LHCN-M2 (cell line): ENCODE results near the gene ZFAND3. TPM values are rescaled to one million over a fixed set of nuclear protein-coding genes. Genes with fewer than 3 reads are reported as not detected.

ENCODE experiments used
- DNase-seq: peaks from one replicate; pipeline ENCODE4 v3.0.0-alpha.2; 2012; ENCODE audit warnings: low read depth
- total RNA-seq: library from RNA; depleted of rRNA; stranded (reverse); fragments of >200 nt; gene quantifications from 2 replicates; pipeline ENCODE4 v1.2.3, GENCODE V29; 2014

The ZFAND3 gene
- total RNA-seq, 1 experiment from 2014 or later: 19.9 TPM

DNA sequence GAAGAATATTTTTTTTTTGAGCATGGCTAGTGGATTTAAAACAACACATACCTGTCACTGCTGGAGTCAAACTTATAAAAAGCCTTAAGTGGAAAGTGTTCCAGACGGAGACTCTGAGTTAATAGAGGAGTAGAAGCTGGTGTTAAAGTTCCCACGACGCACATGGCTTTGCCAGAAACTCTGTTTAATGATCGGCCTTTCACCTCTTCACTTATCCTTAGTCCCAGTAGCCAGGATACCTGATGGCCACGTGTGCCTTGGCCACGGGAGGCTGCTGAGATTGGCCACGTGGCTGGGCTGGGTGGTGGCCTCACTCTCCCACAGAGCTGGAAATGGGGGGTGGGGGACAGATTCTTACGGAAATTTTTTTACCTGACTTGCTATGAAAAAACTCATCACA lies 333.1 kb downstream of the ZFAND3 start:
- DNase-seq: no peak

DNA sequence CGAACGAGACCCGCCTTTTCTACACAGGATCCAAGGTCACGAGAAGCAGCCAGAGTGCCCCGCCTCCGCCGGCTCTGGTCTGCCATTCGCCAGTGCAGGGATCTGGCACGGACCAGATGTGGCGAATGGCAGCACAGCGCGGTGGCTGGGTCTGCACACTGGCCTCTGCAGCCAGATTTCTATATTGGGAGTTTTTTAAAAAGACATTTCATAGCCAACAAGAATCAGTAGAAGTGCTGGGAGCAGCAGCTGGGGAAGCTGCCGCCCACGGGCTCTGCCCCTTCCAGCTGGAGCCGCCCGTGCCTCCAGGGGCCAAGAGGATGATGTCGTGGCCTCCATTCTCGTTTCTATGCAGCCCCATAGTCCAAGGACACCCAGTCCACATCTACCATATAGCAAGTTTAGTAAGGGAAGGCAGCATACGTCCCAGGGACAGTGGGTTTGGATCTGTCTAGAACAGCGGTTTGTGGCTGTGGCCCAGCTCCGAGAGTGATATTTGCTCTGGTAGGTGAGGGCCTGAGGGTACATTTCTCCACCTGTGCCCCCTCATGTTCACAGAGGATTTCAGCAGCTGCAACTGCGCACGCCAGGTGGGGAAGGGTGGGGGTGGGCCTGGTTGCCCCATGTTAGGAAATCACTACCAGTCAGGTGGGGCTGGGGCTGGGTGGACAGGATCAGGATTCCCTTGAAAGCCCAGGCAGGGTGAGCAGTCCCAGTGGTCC lies 333.7 kb downstream of the ZFAND3 start:
- no peak for DNase-seq

DNA sequence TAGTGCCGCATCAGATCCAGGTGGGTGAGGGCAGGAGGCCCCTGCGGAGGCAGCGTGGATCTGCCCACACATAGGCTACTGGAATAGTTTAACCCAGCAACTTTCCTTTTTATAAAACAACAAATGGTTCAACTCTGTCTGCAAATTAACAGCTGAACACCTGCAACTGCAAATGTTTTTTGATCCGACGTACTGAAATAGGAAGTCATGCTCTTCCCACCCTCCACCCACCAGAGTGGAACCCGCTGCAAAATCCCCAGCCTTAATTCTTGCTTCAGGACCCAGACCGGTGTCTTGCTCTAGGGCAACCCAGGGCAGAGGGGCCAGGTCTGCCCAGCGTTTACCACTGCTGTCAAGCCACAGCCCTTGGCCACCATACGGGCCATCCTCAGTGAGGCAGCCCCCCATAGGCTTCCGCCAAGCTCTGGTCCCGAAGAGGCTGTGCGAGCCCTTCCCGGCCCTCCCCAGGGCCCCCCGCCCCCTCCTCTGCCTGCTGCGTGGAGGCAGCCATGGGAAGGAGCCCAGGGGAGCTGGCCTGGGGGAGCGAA lies 334.3 kb downstream of the ZFAND3 start:
- no peak for DNase-seq

DNA sequence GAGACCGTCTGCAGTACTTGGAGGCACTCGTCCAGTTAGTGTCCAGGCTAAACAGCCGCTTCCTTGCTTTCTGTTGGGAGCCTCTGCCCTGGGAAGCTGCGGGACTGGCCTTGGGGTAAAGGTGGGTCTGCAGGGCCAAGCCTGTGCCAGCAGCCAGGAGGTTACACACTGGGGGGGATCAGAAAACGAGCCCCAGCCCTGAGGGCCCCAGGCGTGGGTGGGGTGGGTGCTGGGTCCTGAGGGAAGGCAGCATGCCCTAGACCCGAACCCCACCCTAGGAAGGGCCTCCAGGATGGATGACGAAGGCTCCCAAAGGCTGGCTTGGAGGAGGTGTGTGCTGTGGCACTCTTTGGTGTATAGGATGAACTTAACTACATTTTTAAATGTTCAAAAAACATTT lies 335.2 kb downstream of the ZFAND3 start:
- DNase-seq: no peak

DNA sequence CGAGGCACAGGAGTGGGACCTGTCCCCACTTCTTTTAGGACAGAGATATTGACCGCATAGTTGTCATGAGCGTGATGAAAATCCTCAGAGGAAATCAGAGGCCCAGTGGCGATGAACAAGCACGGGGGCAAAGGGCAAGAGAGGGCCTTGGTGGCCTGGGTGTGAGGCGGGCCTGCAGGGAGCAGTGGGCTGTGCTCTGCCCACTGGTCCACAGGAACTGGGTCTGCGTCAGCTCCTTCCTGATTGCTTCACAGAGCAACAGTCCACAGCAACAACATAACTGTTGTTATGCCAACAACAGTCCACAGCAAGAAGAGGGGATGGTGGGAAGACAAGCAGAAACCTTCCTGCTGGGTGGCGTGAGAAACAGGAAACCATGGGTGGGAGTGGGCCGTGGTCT lies 335.6 kb downstream of the ZFAND3 start:
- no peak for DNase-seq

DNA sequence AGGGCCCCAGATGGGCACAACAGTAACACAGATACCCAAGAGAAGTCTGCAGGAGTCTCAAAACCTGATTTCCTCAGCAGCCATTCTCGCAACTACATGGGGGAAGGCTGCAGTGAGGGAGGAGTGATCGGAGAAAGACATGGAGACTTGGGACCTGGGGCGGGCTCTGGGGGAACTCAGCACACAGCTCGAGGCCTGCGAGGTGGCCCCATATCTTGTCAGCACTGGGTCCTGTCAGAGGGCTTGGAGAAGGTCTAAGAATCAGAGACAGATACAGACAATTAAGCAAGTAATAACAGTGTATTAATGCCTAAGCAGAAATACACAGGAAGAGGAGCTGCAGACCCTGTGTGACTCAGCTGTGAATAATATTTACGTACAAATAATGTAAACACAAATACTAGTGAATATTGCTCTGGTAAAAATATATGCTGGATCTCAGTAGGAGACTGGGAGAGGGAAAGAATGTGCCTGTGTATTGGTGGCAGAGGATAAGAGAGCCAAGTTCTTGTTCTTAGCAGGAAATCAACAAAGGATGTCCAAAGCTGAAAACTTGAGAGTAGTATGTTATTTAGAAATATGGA lies 336.2 kb downstream of the ZFAND3 start:
- DNase-seq: no peak

DNA sequence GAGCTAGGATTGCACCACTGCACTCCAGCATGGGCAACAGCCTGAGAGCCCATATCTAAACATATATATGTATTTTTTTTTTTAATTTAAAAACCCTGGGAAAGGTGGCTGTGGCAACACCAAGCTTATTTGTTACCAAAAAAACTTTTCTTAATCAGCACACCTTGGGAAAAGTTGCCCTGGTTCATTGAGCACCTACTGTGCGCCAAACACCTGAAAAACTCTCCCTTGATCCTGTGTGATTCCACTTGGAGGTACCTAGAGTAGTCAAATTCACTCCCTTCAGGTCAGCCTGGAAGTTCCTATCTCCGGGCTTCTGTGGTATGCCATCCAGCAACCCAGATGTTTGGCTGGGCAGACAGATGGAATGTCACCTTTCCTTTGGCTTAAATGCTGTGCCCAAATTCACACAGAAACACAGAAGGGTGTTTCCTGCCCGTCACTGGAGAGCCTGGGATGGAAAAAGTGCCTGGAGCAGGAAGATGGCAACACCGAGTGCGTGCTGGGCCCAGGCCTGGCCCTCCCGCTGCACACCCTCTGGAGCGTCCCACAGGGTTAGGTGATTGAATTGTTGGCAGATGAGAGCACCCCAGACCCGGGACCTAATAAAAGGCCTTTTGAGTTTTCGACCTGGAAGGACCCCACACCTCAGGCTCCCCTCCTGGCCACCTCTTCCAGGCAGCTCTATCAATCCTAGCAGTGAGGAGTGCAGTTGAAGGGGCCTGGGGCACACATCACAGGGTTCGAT lies 337.5 kb downstream of the ZFAND3 start:
- no peak for DNase-seq

DNA sequence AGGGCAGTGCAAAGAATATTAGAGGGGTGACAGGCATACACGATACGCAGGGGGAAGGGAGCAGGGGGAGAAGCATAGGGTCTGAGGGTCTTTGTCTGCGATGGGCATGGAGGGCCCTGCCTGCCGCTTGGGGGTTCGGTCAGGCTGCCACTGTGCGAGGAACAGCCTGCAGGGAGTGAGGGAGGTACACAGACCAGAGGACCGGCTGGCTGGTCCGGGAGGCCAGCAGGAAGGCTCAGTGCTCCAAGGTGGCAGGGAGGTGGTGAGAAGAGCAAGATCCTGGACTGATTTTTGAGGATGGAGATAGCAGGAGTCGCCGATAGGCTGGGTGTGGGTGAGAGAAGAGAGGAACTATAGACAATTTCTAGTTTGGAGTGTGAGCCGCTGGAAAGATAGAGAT lies 338.4 kb downstream of the ZFAND3 start:
- no peak for DNase-seq

DNA sequence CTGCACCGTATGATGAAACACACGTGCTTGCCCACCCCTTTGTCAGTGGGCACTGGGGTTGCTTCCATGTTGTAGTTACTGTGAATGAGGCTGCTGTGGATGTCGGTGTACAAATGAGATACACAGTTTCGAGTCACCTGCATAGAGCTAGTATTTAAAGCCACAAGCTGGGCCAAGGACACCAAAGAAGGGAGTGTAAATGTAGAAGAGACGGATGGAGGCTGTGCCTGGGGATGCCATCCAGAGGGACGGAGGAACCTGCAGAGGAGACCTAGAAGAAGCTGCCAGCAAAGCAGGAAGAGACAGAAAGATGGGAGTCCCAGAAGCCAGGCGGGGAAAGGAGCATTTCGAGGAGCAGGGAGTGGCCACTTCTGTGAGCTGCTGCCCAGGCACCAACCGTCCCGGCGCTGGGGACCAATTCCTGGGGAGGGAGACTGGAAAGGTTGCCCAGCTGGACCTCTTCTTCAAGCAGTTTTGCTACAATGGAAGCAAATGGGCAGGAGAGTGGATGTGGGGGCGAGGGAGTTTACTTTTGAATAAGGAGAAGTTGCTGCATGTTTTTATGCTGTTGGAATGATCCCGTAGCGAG lies 339.3 kb downstream of the ZFAND3 start:
- DNase-seq: no peak

DNA sequence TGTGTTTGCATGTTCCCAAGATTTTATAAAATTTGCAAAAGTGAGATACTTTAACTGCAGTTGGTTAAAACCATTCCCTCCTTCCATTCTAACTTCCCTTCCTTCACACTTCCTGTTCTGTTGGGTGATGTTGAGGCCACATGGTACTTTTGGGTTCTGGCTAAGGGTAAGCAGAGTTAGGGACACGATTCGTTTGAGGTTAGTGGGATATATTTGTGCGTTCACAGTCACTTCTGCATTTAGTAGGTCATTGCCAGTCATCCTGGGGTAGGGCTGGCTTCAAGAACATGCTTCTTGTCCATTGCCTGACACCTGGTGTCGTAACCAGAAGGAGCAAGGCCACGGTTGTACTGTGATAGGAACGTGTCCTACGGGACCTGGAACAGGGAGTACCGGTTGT lies 340.1 kb downstream of the ZFAND3 start:
- no peak for DNase-seq

DNA sequence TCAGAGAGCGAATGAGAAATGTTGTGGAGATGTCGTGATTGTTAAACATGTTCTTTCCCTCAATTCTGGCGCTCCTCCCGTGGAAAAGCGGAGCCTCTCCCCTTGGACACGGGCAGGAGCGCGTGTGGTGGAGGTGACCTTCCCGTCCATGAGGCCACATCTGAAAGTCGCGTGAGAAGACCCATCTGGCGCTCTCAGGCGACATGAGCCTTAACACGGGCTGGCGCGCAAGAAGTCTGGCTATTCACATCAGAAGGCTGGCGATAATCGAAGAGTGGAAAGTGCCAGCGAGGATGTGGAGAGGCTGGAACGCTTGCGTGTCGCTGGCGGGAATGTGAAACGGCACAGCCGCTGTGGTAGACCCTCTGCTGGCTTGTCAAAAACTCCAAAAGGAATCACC lies 341.3 kb downstream of the ZFAND3 start:
- DNase-seq: no peak

DNA sequence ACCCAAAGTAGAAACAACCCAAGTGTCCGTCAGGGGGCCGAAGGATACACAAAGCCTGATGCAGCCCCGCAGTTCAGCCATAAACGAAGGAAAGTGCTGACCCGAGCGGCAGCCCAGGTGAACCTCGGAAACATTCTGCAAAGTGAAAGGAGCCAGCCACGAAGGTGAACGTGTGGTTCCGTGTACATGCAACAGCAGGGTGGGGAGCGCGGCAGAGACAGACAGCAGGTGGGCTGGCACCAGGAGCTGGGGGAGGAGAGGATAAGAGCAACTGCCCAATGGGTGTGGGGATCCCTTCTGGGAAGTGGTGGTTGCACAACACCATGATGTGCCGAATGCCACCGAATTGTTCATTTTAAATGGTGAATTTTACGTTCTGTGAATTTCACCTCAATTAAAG lies 341.8 kb downstream of the ZFAND3 start:
- DNase-seq: no peak

DNA sequence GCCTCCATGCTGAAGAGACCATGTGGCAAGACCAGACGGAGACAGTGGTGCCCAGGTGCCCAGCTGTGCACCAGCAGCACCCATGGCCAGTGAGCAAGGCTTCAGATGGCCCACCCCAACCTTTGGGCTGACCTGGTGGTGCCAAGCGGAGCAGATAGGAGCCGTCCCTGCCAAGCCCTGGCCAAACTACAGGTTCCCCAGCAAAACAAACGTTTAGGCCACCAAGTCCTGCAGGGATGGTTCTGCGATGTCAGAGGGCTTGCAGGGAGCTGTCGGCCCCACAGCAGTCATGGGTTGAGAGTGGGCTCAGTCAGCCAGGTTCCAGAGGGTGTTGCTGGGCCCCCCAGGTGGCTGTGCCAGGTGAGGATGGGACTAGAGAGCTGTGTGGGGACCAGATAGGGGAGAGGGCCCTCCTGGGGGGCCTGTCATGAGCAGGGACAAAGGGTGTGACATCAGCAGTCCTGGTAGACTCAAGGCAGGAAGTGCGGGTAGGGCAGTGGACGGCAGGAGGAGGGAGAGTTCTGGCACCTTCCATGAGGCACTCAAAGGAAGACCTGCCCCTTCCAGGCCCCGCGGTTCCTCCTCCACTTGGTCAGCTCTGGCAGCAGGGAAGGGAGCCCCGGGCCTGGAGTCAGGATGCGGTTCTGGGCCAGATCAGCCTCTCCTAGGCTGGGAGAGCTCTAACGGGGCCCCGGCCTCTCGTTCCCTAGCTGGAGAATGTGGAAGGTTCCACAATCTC lies 342.4 kb downstream of the ZFAND3 start:
- DNase-seq: no peak

DNA sequence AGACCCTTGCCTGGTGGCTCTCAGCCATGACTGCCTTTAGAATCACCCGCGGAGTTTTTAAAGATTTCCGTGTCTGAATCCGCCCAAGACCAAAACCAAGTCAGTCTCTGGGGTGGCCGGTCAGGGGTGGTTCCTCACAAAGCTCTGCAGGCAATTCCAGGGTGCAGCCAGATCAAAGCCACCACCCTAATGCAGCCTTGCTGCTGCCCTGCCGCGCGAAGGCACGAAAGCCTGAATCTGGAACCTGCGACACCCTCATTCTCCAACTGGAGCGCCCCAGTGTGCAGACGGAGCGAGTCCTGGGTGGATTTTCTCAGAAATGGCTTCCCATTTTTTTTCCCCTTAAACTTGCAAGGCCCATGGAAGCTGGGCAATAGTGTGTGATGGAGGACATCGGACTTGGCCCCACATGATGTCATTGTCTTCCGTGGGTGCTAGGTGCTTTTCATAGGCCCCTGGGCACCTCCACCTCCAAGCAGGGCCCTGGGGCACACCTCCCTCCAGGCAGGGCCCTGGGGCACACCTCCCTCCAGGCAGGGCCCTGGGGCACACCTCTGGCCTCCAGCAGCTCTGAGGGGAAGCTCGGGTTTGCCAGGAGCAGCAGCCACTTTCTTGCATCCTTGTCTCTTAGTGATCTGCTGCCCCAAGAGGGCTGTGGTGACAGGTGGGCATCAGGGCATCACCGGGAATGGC lies 343.1 kb downstream of the ZFAND3 start:
- no peak for DNase-seq

DNA sequence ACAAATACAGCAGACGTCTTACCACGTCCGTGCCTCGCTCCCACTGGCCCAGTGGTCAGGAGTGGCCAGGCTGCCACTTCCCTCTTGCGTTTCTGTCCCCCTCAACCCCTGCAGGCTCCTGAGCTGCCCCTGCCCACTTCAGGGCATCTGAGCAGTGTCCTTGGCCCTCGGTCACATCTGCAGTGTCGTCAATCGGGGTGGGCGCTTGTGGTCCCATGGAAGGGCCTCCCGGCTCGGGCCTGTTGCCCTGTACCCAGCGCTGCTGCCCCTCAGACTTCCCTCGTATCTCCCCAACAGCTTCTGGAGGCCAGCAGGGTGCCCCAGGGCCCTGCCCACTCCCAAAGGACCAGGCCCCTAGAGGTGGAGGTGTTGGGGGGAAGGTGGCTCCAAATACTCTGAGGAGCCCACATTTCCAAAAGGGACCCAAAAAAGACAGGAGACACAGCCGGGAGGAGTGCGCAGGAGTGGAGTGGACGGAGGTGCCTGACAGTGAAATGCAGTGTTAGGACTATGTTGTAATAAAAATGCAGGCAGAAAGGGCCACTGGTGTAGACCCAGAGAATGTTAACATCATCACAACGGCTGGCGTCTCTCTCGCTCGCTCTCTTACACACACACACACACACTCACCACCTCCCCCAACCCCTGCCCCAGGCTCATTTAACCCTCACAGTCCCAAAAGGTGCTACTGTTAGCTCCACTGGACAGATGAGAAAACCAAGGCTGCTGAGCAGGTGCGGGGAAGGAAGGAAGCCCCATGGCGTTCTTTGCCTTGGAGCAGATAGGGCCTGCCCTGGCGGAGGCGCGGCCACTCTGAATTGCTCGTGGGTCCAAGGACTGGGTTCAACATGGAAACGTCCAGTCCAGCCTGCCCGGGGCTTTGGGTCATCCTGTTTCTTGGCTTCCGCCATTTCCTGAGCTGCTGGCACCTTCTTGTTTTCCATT lies 343.9 kb downstream of the ZFAND3 start:
- no peak for DNase-seq

DNA sequence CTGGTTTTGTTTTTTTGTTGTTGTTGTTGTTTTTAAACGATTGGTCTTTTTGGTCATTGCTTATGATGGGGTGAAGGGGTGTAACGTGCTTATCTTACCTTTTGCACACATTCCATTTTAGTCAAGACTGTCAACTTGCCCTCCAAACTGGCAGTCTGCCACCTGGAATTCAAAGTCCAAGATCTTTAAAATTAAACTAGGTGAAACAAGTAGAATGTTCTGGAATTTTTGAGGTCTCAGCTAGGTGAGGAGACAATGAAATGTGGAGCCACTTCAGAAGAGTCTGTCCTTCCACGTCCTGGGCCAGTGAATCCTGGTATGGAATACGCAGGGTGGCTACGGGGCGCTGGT lies 344.6 kb downstream of the ZFAND3 start:
- no peak for DNase-seq

DNA sequence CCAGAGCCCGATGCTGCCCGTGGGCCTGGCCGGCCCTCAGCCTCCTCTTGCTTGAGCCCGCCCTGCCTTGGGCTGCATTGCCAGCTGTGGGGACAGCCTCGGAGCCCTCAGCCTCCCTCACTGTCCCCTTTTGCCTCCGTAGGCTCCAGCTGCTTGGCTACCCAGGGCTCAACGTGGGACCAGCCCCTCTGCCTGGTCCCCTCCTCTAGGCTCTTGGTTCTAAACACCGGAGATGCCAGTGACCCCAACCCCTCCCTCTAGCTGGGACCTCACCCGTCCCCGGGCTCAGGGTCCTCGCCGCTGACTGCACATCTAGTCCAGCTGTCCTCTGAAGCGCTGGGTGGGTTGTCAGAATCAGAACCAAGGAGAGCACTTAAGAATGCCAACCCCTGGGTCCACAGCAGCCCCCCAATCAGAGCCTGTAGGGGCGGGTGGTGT lies 345.2 kb downstream of the ZFAND3 start:
- no peak for DNase-seq

DNA sequence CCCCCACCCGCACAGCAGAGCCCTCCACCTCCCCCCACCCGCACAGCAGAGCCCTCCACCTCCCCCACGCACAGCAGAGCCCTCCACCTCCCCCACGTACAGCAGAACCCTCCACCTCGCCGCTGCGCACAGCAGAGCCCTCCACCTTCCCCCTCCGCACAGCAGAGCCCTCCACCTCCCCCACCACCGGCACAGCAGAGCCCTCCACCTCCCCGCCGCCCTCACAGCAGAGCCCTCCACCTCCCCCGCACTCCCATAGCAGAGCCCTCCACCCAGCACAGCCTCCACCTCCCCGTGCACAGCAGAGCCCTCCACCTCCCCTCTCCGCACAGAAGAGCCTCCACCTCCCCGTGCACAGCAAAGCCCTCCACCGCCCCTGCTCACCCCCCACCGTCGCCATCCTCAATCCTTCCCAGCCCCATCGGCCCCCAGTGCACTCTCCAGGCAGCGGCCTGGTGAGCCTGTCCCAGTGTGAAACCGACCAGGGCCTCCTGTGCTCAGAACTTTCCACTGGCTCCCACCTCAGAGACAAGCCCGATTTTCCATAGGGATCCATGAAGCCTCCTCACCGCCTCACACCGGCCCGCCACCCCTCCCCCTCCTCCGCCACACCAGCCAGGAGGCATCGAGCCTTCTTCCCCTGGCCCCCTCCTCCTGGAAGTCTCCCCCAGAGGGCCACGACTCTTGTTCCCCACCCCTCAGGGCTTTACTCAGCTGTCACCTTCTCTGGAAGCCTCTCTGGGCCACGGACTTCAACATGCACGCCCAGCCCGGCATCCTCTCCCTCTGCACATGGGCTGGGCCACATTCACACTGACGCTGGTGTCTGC lies 347.1 kb downstream of the ZFAND3 start:
- no peak for DNase-seq

DNA sequence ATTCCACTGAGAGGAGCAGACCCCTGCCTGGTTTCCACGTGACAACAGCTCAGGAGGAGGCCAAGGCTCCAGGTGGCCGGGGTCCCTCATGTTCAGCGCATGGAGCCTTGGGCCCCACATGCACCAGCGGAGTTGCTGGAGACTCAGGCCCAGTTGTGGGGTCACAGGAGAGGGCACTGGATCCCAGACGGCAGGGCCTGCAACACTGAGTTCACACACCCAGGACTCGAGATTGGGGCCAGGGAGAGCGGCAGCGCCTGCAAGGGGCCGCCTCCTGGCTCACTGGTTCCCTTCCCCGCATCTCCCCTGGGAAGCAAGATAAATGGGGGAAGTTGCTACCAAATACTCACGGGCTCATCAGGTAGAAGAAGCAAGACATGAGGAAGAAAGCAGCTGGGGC lies 348.1 kb downstream of the ZFAND3 start:
- no peak for DNase-seq
